HepG2 (cell line): Measurements from ENCODE around the gene ACP1. TPM values are rescaled to one million over a fixed set of nuclear protein-coding genes. Genes with fewer than 3 reads are reported as not detected.

Experiments
- ELF3 ChIP-seq: IDR thresholded peaks from 2 replicates; pipeline ENCODE4 v1.6.1; 2016; ENCODE audit warnings: missing genetic modification reagents, missing compliant biosample characterization
- ETV5 ChIP-seq: IDR thresholded peaks from 2 replicates; pipeline ENCODE4 v1.6.1; 2018; ENCODE audit warnings: missing biosample characterization, missing genetic modification reagents, inconsistent platforms, borderline replicate concordance
- FOXA1 ChIP-seq, 2 experiments: fragments of 450-650 bp in 1 of 2; sonication (generic) in 1 of 2; formaldehyde crosslinking in 1 of 2; IDR thresholded peaks; 2 replicates each; pipeline versions ENCODE4 v1.4.0 to v1.6.1; 2016 to 2020; ENCODE audit warnings: missing genetic modification reagents in 1 of 2
- HDAC2 ChIP-seq: sonication (generic); formaldehyde crosslinking; IDR thresholded peaks from 2 replicates; pipeline ENCODE4 v1.4.0; 2020; ENCODE audit warnings: missing genetic modification reagents
- KAT2B ChIP-seq: fragments of 150-350 bp; IDR thresholded peaks from 2 replicates; pipeline ENCODE4 v1.6.1; 2014; ENCODE audit warnings: low read depth, low read length, borderline replicate concordance
- RARA ChIP-seq: IDR thresholded peaks from 2 replicates; pipeline ENCODE4 v1.6.1; 2016; ENCODE audit warnings: missing genetic modification reagents, missing compliant biosample characterization
- SATB2 ChIP-seq: sonication (generic); formaldehyde crosslinking; IDR thresholded peaks from 2 replicates; pipeline ENCODE4 v1.5.0; 2020; ENCODE audit warnings: missing genetic modification reagents
- SMAD9 ChIP-seq: sonication (generic); formaldehyde crosslinking; IDR thresholded peaks from 2 replicates; pipeline ENCODE4 v1.5.1; 2020; ENCODE audit warnings: mild to moderate bottlenecking, missing genetic modification reagents
- SOX13 ChIP-seq, 3 experiments: fragments of 450-650 bp in 1 of 3; sonication (generic) in 1 of 3; formaldehyde crosslinking in 1 of 3; IDR thresholded peaks in 2 of 3; conservative IDR thresholded peaks in 1 of 3; 2 replicates each; pipeline versions ENCODE4 v1.5.0 to v1.6.1; 2016 to 2020; ENCODE audit warnings: antibody characterized with exemption in 1 of 3, mild to moderate bottlenecking in 1 of 3, missing compliant biosample characterization in 1 of 3, missing genetic modification reagents in 1 of 3, moderate library complexity in 1 of 3
- SOX6 ChIP-seq, 2 experiments: fragments of 450-650 bp in 1 of 2; sonication (generic) in 1 of 2; formaldehyde crosslinking in 1 of 2; IDR thresholded peaks; 2 replicates each; pipeline versions ENCODE4 v1.4.0 to v1.6.1; 2017 to 2020; ENCODE audit warnings: antibody characterized with exemption in 1 of 2, mild to moderate bottlenecking in 1 of 2, missing genetic modification reagents in 1 of 2
- ZFP36L1 ChIP-seq: sonication (generic); formaldehyde crosslinking; IDR thresholded peaks from 2 replicates; pipeline ENCODE4 v1.8.0; 2022; ENCODE audit warnings: mild to moderate bottlenecking, missing genetic modification reagents, moderate library complexity
- ZNF180 ChIP-seq: sonication (generic); formaldehyde crosslinking; IDR thresholded peaks from 2 replicates; pipeline ENCODE4 v1.4.0; 2020; ENCODE audit warnings: low read depth, missing genetic modification reagents, borderline replicate concordance
- ZNF619 ChIP-seq: sonication (generic); formaldehyde crosslinking; IDR thresholded peaks from 2 replicates; pipeline ENCODE4 v1.4.0; 2020; ENCODE audit warnings: mild to moderate bottlenecking, missing genetic modification reagents
- ZNF780A ChIP-seq: sonication (generic); formaldehyde crosslinking; IDR thresholded peaks from 2 replicates; pipeline ENCODE4 v1.8.0; 2022; ENCODE audit warnings: mild to moderate bottlenecking, missing genetic modification reagents, moderate library complexity
- ZNF879 ChIP-seq: sonication (generic); formaldehyde crosslinking; IDR thresholded peaks from 2 replicates; pipeline ENCODE4 v1.8.1; 2023; ENCODE audit warnings: missing genetic modification reagents
- polyA plus RNA-seq, 8 experiments: library from polyadenylated mRNA; depleted of rRNA in 3 of 8; stranded (reverse) in 7 of 8; unstranded in 1 of 8; fragments of >200 nt; fragmentation: Illumina TruSeq in 4 of 8; extraction: Trizol in 4 of 8; gene quantifications; 2 replicates each; pipeline versions ENCODE4 v1.2.1 to v1.2.3, GENCODE V29; 2011 to 2016; ENCODE audit warnings: low read depth in 4 of 8, missing spikeins in 1 of 8, mixed read lengths in 1 of 8; ENCODE audit not compliant: insufficient read depth in 1 of 8
- total RNA-seq, 5 experiments: library from RNA; depleted of rRNA; stranded (reverse); fragments of >200 nt; fragmentation: Illumina TruSeq; extraction: Trizol; gene quantifications; 2 replicates each; pipeline ENCODE4 v1.2.3, GENCODE V29; 2016; ENCODE audit warnings: low read depth in 1 of 5
- TF ChIP-seq, protein P1 (sequence below): sonication (generic); formaldehyde crosslinking; IDR thresholded peaks from 2 replicates; pipeline ENCODE4 v1.5.0; 2020; ENCODE audit warnings: mild to moderate bottlenecking, missing genetic modification reagents
- TF ChIP-seq, protein P2 (sequence below): sonication (generic); formaldehyde crosslinking; IDR thresholded peaks from 2 replicates; pipeline ENCODE4 v1.8.0; 2022; ENCODE audit warnings: missing genetic modification reagents, low read depth, mild to moderate bottlenecking, borderline replicate concordance
- TF ChIP-seq, protein P3 (sequence below): IDR thresholded peaks from 2 replicates; pipeline ENCODE4 v1.6.1; 2016; ENCODE audit warnings: low read depth
- TF ChIP-seq, protein P4 (sequence below), 2 experiments: sonication (generic) in 1 of 2; formaldehyde crosslinking in 1 of 2; IDR thresholded peaks; 2 replicates each; pipeline versions ENCODE4 v1.4.0 to v1.6.1; 2018 to 2020; ENCODE audit warnings: missing genetic modification reagents in 2 of 2, borderline replicate concordance in 1 of 2, low read depth in 1 of 2, mild to moderate bottlenecking in 1 of 2, missing biosample characterization in 1 of 2
- TF ChIP-seq, protein P5 (sequence below): sonication (generic); formaldehyde crosslinking; IDR thresholded peaks from 2 replicates; pipeline ENCODE4 v1.5.0; 2020; ENCODE audit warnings: missing genetic modification reagents, mild to moderate bottlenecking, borderline replicate concordance

ACP1 gene
- total and polyA plus RNA-seq, 2 of the 13 experiments (the other 11 are each of a cell fraction or from before 2014, with no cell fraction given): 246 to 348 TPM

DNA sequence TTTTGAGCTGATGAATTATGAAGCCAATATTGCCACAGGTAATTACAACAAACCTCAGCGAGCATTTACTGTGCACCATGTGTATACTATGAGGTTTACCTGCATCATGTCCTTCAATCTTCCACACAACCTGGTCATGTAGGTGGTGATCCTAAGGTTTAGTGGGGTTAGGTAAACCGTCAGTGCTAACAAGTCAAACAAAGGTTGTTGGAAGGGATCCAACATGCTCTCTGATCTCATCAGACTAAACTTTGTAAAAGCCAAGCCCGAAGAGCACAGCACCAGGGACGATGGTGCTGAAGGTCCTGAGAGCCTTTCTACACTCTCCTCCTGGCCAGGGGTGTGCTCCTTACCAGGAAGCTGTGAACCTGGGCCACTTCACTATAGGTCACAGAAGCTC lies 30.3 kb upstream of the ACP1 start (continued):
- TF ChIP-seq, protein P1, sequence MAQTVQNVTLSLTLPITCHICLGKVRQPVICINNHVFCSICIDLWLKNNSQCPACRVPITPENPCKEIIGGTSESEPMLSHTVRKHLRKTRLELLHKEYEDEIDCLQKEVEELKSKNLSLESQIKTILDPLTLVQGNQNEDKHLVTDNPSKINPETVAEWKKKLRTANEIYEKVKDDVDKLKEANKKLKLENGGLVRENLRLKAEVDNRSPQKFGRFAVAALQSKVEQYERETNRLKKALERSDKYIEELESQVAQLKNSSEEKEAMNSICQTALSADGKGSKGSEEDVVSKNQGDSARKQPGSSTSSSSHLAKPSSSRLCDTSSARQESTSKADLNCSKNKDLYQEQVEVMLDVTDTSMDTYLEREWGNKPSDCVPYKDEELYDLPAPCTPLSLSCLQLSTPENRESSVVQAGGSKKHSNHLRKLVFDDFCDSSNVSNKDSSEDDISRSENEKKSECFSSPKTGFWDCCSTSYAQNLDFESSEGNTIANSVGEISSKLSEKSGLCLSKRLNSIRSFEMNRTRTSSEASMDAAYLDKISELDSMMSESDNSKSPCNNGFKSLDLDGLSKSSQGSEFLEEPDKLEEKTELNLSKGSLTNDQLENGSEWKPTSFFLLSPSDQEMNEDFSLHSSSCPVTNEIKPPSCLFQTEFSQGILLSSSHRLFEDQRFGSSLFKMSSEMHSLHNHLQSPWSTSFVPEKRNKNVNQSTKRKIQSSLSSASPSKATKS (CRISPR knock-in tag): no peak
- TF ChIP-seq ETV5 (CRISPR knock-in tag) (0 out of 2 replicates have a peak, but pooled peaks have one; percentile 9), ZNF619 (no peak), ZFP36L1 (CRISPR knock-in tag) (no peak), ZNF879 (CRISPR knock-in tag) (no peak), SMAD9 (CRISPR knock-in tag) (no peak), SATB2 (CRISPR knock-in tag) (no peak), FOXA1 (IDR thresholded peaks at IDR 0.05) (no peak), FOXA1 (CRISPR knock-in tag; IDR thresholded peaks at IDR 0.05) (0 out of 2 replicates have a peak, but pooled peaks have one; percentile 26), RARA (CRISPR knock-in tag) (0 out of 2 replicates have a peak, but pooled peaks have one; percentile 41), HDAC2 (CRISPR knock-in tag) (0 out of 2 replicates have a peak, but pooled peaks have one; percentile 37), KAT2B (no peak), ZNF780A (no peak), SOX13 (IDR thresholded peaks at IDR 0.05) (no peak), SOX13 (CRISPR knock-in tag; conservative IDR thresholded peaks at IDR 0.05 in 1 of 2, IDR thresholded peaks at IDR 0.05 in 1 of 2) (peak in 1 of 2 experiments; percentile 13; a peak in 1 of 4 replicates), ZNF180 (CRISPR knock-in tag) (no peak), ELF3 (0 out of 2 replicates have a peak, but pooled peaks have one; percentile 15), SOX6 (IDR thresholded peaks at IDR 0.05) (no peak), SOX6 (CRISPR knock-in tag; IDR thresholded peaks at IDR 0.05) (no peak; the same call in 1 of the 2 replicates)
- TF ChIP-seq, protein P2, sequence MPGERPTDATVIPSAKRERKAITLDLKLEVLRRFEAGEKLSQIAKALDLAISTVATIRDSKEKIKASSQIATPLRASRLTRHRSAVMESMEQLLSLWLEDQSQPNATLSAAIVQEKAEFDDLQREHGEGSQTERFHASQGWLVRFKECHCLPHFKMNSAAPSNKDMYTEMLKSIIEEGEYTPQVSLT: no peak
- TF ChIP-seq, protein P3, sequence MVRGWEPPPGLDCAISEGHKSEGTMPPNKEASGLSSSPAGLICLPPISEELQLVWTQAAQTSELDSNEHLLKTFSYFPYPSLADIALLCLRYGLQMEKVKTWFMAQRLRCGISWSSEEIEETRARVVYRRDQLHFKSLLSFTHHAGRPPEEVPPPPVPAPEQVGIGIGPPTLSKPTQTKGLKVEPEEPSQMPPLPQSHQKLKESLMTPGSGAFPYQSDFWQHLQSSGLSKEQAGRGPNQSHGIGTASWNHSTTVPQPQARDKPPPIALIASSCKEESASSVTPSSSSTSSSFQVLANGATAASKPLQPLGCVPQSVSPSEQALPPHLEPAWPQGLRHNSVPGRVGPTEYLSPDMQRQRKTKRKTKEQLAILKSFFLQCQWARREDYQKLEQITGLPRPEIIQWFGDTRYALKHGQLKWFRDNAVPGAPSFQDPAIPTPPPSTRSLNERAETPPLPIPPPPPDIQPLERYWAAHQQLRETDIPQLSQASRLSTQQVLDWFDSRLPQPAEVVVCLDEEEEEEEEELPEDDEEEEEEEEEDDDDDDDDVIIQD: peak; percentile 74; the same call in 1 of the 2 replicates
- TF ChIP-seq, protein P4, sequence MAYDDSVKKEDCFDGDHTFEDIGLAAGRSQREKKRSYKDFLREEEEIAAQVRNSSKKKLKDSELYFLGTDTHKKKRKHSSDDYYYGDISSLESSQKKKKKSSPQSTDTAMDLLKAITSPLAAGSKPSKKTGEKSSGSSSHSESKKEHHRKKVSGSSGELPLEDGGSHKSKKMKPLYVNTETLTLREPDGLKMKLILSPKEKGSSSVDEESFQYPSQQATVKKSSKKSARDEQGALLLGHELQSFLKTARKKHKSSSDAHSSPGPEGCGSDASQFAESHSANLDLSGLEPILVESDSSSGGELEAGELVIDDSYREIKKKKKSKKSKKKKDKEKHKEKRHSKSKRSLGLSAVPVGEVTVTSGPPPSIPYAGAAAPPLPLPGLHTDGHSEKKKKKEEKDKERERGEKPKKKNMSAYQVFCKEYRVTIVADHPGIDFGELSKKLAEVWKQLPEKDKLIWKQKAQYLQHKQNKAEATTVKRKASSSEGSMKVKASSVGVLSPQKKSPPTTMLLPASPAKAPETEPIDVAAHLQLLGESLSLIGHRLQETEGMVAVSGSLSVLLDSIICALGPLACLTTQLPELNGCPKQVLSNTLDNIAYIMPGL (CRISPR knock-in tag; IDR thresholded peaks at IDR 0.05; ENCODE audit: borderline replicate concordance in 1 of 2, low read depth in 1 of 2): 0 out of 4 replicates have a peak, but pooled peaks of 1 of the 2 experiments have one; percentile 23
- TF ChIP-seq, protein P5, sequence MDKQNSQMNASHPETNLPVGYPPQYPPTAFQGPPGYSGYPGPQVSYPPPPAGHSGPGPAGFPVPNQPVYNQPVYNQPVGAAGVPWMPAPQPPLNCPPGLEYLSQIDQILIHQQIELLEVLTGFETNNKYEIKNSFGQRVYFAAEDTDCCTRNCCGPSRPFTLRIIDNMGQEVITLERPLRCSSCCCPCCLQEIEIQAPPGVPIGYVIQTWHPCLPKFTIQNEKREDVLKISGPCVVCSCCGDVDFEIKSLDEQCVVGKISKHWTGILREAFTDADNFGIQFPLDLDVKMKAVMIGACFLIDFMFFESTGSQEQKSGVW (CRISPR knock-in tag): no peak
